WTC11 (cell line): Measurements from ENCODE around the gene BRD4. TPM values are rescaled to one million over a fixed set of nuclear protein-coding genes. Genes with fewer than 3 reads are reported as not detected.

Experiments
- ATAC-seq: fragments of 200-7000 bp; cut with Tn5 transposase; 2 replicates; pipeline ENCODE4 v1.10.0; 2021; ENCODE audit warnings: mild to moderate bottlenecking, moderate library complexity
- CTCF ChIA-PET: fragments of 300-600 bp; sonication (Branson Sonifier 250); formaldehyde crosslinking; loops from one replicate; lab custom pipeline; 2021; ENCODE audit warnings: antibody characterized with exemption; lab: Charles Lee
- POLR2A ChIA-PET: fragments of 350-600 bp; sonication (Branson Sonifier 250); formaldehyde crosslinking; loops from one replicate; lab custom pipeline; 2021; ENCODE audit warnings: antibody characterized with exemption; lab: Charles Lee
- DNase-seq: peaks from one replicate; pipeline ENCODE4 v3.0.0; 2021; ENCODE audit warnings: low spot score
- H3K27ac Mint-ChIP-seq: 2 replicates; pipeline ENCODE4 v1.8.0; 2021; ENCODE audit warnings: mixed read lengths
- H3K27me3 Mint-ChIP-seq: 2 replicates; pipeline ENCODE4 v1.8.0; 2021; ENCODE audit warnings: low read depth, mild to moderate bottlenecking, moderate library complexity, mixed read lengths
- H3K36me3 Mint-ChIP-seq: 2 replicates; pipeline ENCODE4 v1.8.0; 2021; ENCODE audit warnings: mixed read lengths
- H3K4me1 Mint-ChIP-seq: 2 replicates; pipeline ENCODE4 v1.8.0; 2022; ENCODE audit warnings: mixed read lengths
- H3K4me3 Mint-ChIP-seq: 2 replicates; pipeline ENCODE4 v1.8.0; 2021; ENCODE audit warnings: mild to moderate bottlenecking, moderate library complexity, mixed read lengths
- H3K9me3 Mint-ChIP-seq: 2 replicates; pipeline ENCODE4 v1.8.0; 2021; ENCODE audit warnings: mixed read lengths
- ESRRA ChIP-seq: sonication (generic); formaldehyde crosslinking; IDR thresholded peaks from 2 replicates; pipeline ENCODE4 v1.8.1; 2022; ENCODE audit warnings: mild to moderate bottlenecking, missing genetic modification reagents, borderline replicate concordance
- GABPB1 ChIP-seq: sonication (generic); formaldehyde crosslinking; IDR thresholded peaks from 2 replicates; pipeline ENCODE4 v1.8.1; 2023; ENCODE audit warnings: mild to moderate bottlenecking, missing genetic modification reagents
- JAZF1 ChIP-seq: fragments of 250-450 bp; sonication (Bioruptor Pico); IDR thresholded peaks from 2 replicates; pipeline ENCODE4 v1.9.0; 2021; ENCODE audit warnings: moderate library complexity, mild to moderate bottlenecking, inconsistent platforms
- OVOL2 ChIP-seq: fragments of 250-450 bp; sonication (Bioruptor Pico); IDR thresholded peaks from 2 replicates; pipeline ENCODE4 v1.9.0; 2021; ENCODE audit warnings: mild to moderate bottlenecking, borderline replicate concordance
- SP1 ChIP-seq: sonication (generic); formaldehyde crosslinking; conservative IDR thresholded peaks from 2 replicates; pipeline ENCODE4 v1.8.1; 2022; ENCODE audit warnings: missing genetic modification reagents
- TCF7 ChIP-seq: sonication (generic); formaldehyde crosslinking; IDR thresholded peaks from 2 replicates; pipeline ENCODE4 v1.8.0; 2022; ENCODE audit warnings: mild to moderate bottlenecking, low read depth, missing genetic modification reagents, moderate library complexity
- total RNA-seq: library from RNA; stranded (reverse); gene quantifications from 3 replicates; pipeline ENCODE4 v1.2.3, GENCODE V29; 2021
- TF ChIP-seq, protein P1 (sequence below): fragments of 250-450 bp; sonication (Bioruptor Pico); IDR thresholded peaks from 2 replicates; pipeline ENCODE4 v1.9.0; 2021; ENCODE audit warnings: mild to moderate bottlenecking
- TF ChIP-seq, protein P2 (sequence below): sonication (generic); formaldehyde crosslinking; IDR thresholded peaks from 2 replicates; pipeline ENCODE4 v1.8.0; 2023; ENCODE audit warnings: missing genetic modification reagents
- TF ChIP-seq, protein P3 (sequence below): sonication (generic); formaldehyde crosslinking; IDR thresholded peaks from 2 replicates; pipeline ENCODE4 v1.8.0; 2022; ENCODE audit warnings: mild to moderate bottlenecking, missing genetic modification reagents
- TF ChIP-seq, protein P4 (sequence below): fragments of 200-600 bp; IDR thresholded peaks from 2 replicates; pipeline ENCODE4 v1.8.0; 2022; ENCODE audit warnings: antibody characterized with exemption
- TF ChIP-seq, protein P5 (sequence below): sonication (generic); formaldehyde crosslinking; conservative IDR thresholded peaks from 2 replicates; pipeline ENCODE4 v1.8.1; 2023; ENCODE audit warnings: mild to moderate bottlenecking, low read depth, missing genetic modification reagents, moderate library complexity

Gene BRD4
- total RNA-seq, 1 experiment from 2014 or later, result 128 TPM

DNA sequence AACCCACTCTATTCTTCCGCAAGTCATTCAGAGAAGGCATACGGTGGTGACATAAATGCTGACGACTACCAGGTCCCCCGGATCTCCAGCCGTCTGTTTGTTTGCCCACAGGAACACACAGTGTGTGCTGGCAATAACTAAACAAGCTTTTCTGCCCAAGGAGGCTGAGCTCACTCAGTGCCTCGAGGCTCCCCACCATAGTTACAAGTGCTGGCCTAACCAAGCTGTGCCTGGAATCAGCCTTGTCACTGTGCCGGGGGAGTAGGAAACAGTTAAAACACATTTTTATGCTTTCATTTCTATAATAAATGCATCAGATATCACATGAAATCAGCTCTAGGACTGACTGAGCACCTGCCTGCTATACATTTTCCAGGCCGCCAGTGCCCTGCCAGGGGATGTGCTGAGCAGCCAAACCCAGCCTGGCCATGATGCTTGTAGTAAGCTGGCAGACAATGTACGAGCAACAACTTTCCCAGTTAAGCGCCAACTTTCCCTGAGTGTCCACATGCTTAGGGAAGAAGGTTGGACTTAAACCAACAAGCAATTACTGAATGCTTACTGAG, 28.1 kb downstream of the BRD4 start (continued):
- TF ChIP-seq, protein P1, sequence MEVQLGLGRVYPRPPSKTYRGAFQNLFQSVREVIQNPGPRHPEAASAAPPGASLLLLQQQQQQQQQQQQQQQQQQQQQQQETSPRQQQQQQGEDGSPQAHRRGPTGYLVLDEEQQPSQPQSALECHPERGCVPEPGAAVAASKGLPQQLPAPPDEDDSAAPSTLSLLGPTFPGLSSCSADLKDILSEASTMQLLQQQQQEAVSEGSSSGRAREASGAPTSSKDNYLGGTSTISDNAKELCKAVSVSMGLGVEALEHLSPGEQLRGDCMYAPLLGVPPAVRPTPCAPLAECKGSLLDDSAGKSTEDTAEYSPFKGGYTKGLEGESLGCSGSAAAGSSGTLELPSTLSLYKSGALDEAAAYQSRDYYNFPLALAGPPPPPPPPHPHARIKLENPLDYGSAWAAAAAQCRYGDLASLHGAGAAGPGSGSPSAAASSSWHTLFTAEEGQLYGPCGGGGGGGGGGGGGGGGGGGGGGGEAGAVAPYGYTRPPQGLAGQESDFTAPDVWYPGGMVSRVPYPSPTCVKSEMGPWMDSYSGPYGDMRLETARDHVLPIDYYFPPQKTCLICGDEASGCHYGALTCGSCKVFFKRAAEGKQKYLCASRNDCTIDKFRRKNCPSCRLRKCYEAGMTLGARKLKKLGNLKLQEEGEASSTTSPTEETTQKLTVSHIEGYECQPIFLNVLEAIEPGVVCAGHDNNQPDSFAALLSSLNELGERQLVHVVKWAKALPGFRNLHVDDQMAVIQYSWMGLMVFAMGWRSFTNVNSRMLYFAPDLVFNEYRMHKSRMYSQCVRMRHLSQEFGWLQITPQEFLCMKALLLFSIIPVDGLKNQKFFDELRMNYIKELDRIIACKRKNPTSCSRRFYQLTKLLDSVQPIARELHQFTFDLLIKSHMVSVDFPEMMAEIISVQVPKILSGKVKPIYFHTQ, result no peak

DNA sequence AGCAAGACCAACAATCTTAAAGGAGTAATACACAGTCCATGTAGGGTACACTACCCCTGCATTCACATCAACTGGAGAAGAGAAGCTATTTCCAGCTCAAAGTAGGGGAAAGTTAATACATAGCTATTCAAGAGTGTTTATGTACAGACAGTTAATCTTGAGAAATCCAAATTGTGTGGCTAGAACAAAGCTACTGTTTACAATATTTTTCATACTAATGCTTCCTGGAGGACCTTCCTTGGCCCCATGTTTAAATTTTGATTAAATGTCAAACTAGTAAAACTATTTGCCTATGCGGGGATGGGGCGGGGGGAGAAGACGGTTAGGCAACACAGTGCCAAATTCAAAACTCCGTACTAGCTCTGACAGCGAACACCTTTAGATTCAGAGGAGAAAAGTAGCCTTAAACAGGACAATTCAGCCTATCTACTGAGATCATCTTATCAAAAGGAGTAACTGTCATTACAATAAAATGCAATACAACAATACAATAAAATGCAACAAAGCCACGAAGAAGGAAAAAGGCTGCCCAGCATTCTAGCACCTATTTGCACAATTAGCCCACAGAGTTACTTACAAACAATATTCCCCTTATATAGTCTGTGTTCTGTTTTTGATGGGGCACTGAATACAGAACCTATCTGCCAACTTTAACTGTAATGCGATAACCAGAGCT, 29.1 kb downstream of the BRD4 start:
- Mint-ChIP-seq H3K4me3 (no peak overlapping the region), H3K27ac (peak overlapping the region; percentile 48; the same call in 1 of the 2 replicates)

DNA sequence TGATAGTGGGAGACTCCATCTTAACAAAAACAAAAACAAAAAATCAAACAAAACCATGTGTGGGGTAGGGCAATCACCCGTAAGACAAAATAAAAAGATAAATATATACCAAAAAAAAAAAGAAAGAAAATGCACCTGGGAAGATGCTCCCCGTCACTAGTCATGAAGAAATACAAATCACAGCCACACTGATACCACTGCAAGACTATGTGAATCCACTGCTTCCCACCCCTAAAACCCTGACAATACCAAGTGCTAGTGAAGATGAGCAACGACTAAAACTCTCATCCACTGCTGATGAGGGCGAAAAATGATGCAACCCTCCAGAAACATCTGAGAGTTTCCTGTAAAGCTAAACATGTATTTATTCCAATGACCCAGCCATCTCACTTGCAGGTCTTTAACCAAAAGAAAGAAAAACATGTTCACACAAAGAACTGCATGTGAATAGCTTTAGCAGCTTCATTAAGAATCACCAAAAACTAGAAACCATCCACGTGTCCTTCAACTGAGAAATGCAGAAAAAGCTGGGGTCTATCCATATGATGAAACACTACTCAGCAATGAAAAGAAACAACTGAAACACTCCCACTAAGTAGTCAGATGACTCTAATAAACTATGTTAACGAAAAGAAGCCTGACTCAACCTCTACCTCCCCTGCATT, 31.7 kb downstream of the BRD4 start:
- ATAC-seq, result no peak
- ChIA-PET POLR2A (interaction anchor here (0.5 kb wide), 1 partner anchor 19 kb away, joined by 3 read pairs; no protein-coding TSS in a partner anchor), CTCF (interaction anchor here (1.3 kb wide), 1 partner anchor 20 kb away, joined by 3 read pairs; no protein-coding TSS in a partner anchor)
- Mint-ChIP-seq H3K4me1 (peaks cover 52% of the 10 kb centered on the region), H3K4me3 (no peak overlapping the region)
- TF ChIP-seq, protein P2, sequence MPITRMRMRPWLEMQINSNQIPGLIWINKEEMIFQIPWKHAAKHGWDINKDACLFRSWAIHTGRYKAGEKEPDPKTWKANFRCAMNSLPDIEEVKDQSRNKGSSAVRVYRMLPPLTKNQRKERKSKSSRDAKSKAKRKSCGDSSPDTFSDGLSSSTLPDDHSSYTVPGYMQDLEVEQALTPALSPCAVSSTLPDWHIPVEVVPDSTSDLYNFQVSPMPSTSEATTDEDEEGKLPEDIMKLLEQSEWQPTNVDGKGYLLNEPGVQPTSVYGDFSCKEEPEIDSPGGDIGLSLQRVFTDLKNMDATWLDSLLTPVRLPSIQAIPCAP, result no peak
- TF ChIP-seq, protein P3, sequence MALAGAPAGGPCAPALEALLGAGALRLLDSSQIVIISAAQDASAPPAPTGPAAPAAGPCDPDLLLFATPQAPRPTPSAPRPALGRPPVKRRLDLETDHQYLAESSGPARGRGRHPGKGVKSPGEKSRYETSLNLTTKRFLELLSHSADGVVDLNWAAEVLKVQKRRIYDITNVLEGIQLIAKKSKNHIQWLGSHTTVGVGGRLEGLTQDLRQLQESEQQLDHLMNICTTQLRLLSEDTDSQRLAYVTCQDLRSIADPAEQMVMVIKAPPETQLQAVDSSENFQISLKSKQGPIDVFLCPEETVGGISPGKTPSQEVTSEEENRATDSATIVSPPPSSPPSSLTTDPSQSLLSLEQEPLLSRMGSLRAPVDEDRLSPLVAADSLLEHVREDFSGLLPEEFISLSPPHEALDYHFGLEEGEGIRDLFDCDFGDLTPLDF, result no peak
- TF ChIP-seq TCF7 (CRISPR knock-in tag), result no peak
- TF ChIP-seq SP1 (CRISPR knock-in tag), result no peak
- TF ChIP-seq, protein P4, sequence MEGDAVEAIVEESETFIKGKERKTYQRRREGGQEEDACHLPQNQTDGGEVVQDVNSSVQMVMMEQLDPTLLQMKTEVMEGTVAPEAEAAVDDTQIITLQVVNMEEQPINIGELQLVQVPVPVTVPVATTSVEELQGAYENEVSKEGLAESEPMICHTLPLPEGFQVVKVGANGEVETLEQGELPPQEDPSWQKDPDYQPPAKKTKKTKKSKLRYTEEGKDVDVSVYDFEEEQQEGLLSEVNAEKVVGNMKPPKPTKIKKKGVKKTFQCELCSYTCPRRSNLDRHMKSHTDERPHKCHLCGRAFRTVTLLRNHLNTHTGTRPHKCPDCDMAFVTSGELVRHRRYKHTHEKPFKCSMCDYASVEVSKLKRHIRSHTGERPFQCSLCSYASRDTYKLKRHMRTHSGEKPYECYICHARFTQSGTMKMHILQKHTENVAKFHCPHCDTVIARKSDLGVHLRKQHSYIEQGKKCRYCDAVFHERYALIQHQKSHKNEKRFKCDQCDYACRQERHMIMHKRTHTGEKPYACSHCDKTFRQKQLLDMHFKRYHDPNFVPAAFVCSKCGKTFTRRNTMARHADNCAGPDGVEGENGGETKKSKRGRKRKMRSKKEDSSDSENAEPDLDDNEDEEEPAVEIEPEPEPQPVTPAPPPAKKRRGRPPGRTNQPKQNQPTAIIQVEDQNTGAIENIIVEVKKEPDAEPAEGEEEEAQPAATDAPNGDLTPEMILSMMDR, result no peak
- TF ChIP-seq GABPB1 (CRISPR knock-in tag), result peak; percentile 94
- TF ChIP-seq, all 79 proteins: peak for 1
- Mint-ChIP-seq H3K27me3 (no peaks in the 10 kb centered on the region), H3K36me3 (peaks cover 17% of the 10 kb centered on the region), H3K27ac (peak overlapping the region; percentile 84), H3K9me3 (no peaks in the 10 kb centered on the region)
- DNase-seq, result no peak

More for the DNA sequence above, 29.1 kb downstream of the BRD4 start:
- CTCF ChIA-PET, result interaction anchor here (0.5 to 1.1 kb wide), 2 partner anchors 39 to 1866 kb away, joined by 3 read pairs; no protein-coding TSS in a partner anchor
- DNase-seq (no peak), ATAC-seq (no peak)
- no peak for TF ChIP-seq JAZF1 (CRISPR knock-in tag)
- TF ChIP-seq, protein P5, sequence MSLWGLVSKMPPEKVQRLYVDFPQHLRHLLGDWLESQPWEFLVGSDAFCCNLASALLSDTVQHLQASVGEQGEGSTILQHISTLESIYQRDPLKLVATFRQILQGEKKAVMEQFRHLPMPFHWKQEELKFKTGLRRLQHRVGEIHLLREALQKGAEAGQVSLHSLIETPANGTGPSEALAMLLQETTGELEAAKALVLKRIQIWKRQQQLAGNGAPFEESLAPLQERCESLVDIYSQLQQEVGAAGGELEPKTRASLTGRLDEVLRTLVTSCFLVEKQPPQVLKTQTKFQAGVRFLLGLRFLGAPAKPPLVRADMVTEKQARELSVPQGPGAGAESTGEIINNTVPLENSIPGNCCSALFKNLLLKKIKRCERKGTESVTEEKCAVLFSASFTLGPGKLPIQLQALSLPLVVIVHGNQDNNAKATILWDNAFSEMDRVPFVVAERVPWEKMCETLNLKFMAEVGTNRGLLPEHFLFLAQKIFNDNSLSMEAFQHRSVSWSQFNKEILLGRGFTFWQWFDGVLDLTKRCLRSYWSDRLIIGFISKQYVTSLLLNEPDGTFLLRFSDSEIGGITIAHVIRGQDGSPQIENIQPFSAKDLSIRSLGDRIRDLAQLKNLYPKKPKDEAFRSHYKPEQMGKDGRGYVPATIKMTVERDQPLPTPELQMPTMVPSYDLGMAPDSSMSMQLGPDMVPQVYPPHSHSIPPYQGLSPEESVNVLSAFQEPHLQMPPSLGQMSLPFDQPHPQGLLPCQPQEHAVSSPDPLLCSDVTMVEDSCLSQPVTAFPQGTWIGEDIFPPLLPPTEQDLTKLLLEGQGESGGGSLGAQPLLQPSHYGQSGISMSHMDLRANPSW (CRISPR knock-in tag), result no peak
- TF ChIP-seq, protein P2, result no peak
- TF ChIP-seq ESRRA (CRISPR knock-in tag), result no peak
- no peak for TF ChIP-seq SP1 (CRISPR knock-in tag)
- no peak for TF ChIP-seq OVOL2 (CRISPR knock-in tag)
- TF ChIP-seq, protein P4, result no peak
- Mint-ChIP-seq H3K9me3 (no peaks in the 10 kb centered on the region), H3K4me1 (peaks cover 49% of the 10 kb centered on the region), H3K36me3 (no peaks in the 10 kb centered on the region), H3K27me3 (no peaks in the 10 kb centered on the region)
- POLR2A ChIA-PET, result no interaction called here
